ENCODE results near the gene MPND. TPM values are rescaled to one million over a fixed set of nuclear protein-coding genes. Genes with fewer than 3 reads are reported as not detected.

MPND gene
- total RNA-seq, 1 experiment from 2014 or later, result 9.4 TPM

DNA sequence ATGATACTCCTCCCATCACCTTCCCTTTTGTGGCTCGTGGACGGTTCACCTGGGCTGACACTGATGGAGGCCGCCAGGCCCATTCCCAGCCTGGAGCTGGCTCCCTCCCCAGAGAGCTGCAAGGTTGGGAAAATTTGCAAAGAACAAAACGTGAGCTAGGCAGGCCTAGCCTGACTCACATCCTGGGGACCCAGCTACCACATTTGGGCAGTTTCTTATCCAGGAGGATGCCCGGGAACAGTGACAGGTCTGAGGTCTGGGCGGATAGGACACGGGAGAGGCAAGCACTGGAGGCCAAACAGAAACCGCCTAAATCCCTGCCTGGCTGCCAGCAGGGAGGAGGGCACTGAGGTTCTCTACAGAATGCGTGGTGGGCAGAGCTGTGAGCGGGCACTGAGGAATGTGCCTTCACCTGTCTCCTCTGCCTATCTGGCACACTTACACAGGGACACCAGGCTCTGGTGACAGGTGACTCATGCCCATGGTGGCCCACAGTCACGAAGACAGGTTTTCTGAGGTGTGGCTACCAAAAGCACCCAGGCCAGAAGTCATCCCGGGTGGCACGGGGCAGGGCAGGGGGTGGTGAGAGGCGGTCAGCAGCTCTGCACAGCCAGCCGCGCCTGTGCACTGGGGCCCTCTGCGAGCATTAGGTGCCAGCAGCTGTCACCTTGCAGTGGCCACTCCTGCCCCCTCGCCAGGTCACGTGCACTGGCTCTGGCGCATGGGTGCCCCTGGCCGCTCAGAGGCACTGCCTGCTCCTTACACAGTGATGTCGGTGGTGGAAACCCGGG lies 33.8 kb downstream of the MPND start:
- DNase-seq (ENCODE audit: low spot score), result peak; percentile 72

DNA sequence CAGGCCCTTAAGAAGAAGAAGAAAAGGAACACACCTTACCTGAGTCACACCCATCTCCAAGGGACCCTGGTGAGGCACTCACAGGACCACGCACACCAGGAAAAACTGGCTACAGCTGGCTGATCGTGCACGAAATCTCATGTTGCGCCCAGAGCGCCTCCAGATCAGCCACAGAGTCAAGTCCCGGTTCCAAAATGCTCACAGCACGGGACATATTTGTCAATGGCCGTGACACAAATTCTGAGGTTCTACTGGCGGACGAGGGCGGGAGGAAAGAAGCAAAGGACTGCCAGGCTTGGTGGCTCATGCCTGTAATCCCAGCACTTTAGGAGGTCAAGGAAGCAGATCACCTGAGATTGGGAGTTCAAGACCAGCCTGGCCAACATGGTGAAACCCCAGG lies 35.5 kb downstream of the MPND start:
- DNase-seq (ENCODE audit: low spot score), result no peak

DNA sequence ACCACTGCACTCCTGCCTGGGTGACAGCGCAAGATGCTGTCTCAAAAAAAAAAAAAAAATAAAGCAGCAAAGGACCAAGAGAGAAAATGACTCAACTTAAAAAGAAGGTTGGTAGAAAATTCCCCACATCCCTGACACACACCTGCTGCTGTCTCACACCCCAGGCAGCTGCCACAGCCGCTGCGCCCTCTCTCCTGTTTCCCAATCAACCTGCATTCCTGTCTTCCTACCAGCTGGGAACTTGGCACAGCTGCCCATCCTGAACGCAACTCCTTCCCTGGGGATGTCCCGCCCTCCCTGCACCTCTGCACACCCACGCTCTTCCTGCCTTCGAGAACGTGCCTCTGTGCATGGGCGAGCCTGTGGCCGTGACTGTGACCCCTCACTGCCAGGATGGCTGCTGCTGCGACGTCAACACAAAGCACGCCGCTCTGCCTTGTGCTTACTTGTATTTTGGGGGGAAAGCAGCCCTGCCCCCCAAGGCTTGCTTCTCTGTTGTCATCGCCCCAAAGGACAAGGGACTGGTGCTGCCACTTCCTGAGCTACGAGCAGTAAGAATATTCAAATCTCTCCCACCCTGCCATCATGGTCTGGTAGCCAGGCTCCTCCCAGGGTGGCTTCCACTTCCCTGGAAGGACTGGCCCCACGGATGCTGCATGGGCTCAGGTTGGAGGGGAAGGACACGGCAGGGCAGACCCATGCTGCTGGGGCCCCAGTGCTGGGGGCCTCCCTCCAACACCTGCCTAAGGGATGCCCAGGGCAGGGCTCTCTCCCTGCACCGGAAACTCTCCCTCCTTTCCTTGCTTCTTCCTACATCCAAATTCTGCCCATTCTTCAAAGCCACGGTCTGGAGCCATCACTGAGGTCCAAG lies 36.3 kb downstream of the MPND start:
- peak; percentile 76 for DNase-seq (ENCODE audit: low spot score)

- DNase-seq (ENCODE audit: low spot score), result no peak
Observed at GRCh38 chr19:4380254-4380727, 36.9 kb downstream of the MPND start.

DNA sequence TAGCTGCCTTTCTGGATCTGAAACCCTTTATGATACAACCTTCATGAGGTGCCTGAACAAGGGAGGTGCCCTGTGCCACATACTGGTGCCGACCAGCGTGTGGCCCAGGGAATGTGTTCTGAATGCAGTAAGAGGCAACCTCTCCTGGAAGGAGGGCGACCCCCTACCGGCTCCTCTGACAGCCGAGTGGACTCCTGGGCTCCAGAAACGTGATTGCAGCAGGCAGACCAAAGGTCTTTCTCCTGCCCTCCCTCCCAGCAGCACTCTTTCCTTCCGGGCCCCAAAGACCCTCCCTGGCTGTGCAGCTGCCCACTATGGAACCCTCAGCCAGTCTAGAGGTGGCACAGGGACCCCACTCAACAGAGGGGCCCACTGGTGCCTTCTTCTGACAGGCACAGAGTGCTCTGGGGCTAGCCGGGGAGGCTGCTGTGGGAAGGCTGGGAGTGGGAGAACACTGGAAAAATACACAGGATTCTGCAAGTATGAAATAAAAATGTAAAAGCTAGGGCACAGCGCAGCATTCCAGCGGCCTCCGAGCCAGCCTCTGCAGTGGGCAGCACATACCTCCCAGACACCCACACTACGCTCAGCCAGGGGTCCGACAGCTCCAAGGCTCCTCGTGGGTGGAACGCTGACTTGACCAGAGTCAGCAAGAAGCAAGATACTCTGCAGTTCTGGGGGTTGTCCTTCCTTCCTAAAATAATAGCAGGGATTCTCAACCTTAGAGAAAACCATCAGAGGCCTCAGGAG lies 42.1 kb downstream of the MPND start:
- no peak for DNase-seq (ENCODE audit: low spot score)

GRCh38 chr19:4386041-4386782 lies 42.9 kb downstream of the MPND start:
- no peak for DNase-seq (ENCODE audit: low spot score)

DNA sequence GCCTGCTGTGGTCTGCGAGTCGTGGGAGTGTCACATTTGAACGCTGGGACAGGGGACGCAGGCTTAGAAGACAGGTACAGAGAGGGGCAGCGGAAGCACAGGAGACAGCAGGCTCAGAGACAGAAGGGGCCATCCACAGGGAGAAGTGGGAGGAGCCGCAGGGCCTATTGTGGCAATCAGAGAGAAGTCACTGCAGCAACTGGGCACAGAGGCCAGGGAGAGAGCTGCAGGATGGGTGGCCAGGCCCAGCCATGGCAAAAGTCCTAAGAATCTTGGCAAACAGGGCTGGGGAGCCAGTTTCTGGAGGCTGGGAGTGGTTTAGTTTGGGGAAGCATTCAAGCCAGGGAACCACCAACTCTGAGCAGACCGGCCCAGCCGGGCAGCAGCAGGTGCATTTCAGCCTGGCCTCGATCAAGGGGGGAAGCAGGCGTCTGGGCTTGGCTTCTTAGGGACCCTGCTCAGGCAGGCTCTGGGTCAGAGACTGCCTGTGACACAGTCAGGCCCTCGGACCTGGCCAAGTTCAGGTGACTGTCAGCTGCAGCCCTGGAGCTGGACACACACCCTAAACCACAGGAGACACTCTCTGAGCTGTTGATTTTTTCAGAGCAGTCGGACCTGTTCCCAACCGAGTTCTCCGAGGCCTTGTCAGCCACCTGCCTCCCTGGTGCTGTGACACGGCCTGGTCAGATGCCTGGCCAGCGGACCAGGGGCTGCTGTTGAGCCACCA lies 45.1 kb downstream of the MPND start:
- peak; percentile 5 for DNase-seq (ENCODE audit: low spot score)

DNA sequence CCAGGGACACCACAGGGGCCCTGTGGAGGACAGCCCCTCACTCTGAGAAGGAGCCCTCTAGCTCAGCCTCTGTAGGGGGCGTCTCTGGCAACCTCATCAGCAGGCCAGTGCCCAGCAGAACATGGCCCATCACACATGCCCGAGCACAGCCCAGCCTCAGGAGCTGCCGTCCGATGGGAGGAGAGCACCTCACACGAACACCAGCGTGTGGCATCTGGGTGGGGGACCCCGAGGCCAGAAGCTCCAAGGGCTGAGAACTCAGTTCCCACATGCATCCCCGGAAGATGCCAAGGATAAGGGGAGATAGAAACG lies 45.7 kb downstream of the MPND start:
- DNase-seq (ENCODE audit: low spot score), result no peak

DNA sequence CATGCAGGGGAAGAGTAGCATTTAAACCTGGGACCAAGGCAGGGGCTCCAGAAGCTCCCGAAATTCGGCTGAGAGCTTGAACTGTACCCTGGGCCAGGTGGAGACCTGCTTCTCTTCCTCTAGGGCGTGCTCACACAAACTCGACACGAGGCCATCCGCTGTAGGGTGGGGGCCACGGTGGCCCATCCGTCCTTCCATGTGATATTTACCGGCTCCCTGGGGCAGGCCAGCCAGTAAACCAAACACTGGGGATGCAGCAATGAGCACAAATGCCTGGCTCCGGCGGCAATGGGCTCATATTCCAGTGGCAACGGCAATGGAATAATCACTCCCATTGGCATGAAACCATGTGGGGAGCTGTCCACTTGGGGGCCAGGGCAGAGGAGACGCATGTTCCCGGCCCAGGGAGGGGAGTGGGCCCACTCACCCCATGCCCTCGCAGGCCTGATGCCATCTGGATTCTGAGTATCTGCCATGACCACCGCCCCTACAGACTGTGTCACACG lies 46.2 kb downstream of the MPND start:
- DNase-seq (ENCODE audit: low spot score), result no peak

- no peak for DNase-seq (ENCODE audit: low spot score)
Observed at GRCh38 chr19:4390017-4390566, 46.7 kb downstream of the MPND start.

DNA sequence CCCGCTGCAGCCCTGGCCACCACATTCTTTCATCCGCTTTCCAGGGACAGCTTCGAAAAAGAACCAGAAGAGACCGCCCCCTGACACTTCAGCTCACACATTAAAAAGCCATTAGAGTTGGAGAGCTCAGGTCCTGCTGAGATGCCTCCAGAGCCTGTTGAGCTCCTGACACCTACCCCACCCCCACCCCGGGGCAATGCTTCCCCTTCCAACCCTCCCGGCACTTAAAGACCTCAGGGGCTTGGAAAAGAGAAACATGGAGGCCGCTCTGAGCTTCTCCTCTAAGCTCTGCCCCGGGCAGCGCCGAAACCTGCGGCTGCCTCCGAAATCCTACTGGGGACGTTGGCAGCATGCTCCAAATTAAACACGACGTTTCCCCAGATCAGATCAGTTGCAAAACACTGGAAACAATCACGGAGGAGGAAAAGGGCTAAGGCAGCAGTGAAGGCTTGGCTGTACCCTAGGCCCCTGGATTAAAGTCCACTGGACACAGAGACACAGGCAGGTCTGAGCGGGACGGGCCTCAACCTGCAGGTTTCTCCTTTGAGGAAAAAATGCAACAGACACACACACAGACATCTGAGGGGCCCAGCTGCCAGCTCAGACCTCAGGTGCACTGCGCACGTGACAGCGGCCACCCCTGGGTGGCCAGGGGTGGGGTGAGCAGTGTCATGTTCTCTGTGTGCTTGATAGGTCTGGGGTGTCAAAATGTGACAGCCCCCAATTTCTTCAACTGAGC lies 47.4 kb downstream of the MPND start:
- no peak for DNase-seq (ENCODE audit: low spot score)

- DNase-seq (ENCODE audit: low spot score), result no peak
Observed at GRCh38 chr19:4391306-4391693, 47.9 kb downstream of the MPND start.

DNA sequence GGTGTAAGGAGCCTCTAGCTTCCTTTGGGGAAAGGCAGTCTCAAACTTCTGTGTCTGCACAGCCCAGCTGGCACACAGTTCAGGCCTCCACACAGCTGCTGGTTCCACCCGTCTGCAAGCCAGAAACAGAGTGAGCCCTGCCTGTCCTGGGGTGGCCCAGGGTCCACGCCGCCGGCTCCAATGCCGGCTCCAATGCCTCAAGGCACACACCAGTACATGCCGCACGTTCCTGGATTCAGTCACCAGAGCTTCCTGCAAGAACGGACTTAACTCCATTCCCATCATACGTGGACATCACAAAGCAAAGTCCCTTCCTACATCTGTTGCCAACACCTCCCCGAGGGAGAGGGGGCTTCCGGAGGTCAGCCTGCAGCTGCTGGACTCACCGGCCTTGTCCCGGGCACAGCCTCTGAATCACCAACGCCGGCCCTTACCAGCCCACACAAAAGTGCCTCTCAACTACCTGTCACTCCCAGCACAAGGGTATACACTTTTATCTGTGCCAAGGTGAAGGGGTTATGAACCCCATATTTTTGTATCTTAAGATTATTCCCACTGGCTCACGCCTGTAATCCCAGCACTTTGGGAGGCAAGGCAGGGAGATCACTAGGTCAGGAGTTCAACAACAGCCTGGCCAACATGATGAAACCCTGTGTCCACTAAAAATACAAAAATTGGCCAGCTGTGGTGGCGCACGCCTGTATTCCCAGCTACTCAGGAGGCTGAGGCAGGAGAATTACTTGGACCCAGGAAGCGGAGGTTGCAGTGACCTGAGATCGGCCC lies 48.5 kb downstream of the MPND start:
- DNase-seq (ENCODE audit: low spot score), result no peak

GRCh38 chr19:4393947-4394590 lies 50.7 kb downstream of the MPND start:
- no peak for DNase-seq (ENCODE audit: low spot score)

DNA sequence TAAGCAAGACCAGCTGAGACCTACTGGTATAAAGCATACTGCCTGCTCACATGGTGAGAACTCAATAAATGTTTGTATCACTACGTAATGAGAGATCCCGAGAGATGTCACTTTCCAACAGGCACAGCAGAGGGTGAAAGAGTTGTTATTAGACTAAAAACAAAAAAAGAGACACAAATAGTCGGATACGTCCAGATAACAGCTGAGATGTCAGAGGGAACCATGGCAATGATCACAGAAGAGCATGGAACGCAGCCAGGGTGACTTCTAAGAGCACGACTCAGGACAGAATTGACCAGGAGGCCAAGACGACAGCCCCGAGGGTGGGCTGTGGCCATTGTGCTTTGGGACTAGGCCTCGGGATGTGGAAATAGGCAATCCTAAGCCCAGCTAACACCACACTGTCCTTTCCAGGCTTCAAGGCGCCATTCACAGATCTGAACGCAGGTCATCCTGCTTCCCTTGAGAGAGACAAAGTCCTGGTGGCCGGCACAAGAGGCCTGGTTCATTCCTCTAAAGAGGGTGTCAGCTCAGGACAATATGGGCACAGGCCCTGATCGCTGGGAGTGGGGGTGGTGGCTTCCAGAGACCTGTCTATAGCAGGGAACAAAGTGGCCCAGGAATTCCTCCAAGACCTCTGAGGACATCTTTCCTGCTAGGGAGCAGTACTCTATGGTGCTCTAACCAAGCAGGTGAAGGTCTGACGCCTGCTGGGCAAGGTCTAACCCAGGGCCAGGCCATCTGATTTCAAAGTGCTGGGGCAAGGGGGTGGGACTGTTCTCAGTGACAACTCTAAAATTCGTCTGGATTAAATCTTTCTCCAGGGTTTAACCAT lies 53.8 kb downstream of the MPND start:
- DNase-seq (ENCODE audit: low spot score), result no peak

DNA sequence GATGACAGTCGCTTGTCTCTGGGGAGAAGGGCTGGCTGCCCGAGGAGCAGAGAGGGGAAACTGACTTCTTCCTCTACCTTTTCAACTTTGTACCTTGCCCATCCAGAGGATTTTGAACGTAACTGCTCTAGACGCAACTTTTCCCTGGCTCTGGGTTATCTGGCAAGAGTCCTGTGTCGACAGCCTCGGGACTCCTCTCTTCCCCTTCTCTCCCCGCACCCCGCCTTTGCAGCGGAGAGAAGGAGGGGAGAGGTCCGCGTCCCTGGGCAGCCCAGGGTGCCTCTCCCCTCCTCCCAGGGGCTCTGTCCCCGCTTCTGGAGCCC lies 56.4 kb downstream of the MPND start:
- peak; percentile 48 for DNase-seq (ENCODE audit: low spot score)

DNA sequence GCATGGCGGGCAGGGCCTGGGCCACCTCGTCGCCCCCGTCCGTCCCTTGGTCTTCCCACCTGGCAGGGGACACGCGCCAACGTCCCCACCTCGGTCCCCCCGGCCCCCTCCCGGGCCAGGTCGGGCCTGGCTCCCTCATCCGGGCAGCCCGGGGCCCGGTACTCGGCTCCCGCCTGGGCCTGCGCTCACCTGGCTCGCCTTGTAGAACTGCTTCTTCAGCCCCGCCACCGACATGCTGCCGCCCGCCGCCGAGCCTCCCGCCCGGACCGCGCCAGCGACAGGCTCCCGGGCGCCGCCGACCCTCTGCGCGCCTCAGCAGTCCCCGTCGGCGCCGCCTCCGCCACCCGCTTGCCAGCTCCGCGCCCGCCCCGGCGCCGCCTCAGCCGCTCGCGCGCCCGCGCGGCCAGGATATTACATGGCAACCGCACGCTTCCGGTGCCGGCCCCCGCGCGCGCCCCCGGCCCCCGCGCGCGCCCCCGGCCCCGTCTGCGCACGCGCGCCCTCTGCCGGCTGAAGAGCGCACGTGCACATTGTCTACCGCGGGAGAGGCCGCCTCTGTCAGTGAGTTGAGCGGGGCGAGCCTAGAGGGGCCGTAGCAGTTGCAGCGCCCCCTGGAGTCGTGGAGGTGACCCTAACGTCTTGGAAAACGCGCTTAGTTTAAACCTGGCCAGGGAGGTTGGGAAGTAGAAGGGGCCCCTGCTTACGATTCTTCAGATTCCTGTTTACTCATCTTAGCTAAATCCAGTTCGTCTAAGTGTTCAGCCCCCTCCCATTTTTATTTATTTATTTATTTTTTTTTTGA lies 57.0 kb downstream of the MPND start, which contains the start of gene SH3GL1:
Gene SH3GL1, minus strand, starts transcription at position 413 of the 802 bp plus-strand sequence. Its CDS starts 179 bp downstream, at position 234.
- peak; percentile 85 for DNase-seq (ENCODE audit: low spot score)
